HK-2 (cell line): ENCODE data around the gene LPAR1.

Source experiments
- DNase-seq: peaks from one replicate; pipeline ENCODE4 v3.0.0-alpha.2; 2018; ENCODE audit not compliant: unreplicated experiment

Gene LPAR1

DNA sequence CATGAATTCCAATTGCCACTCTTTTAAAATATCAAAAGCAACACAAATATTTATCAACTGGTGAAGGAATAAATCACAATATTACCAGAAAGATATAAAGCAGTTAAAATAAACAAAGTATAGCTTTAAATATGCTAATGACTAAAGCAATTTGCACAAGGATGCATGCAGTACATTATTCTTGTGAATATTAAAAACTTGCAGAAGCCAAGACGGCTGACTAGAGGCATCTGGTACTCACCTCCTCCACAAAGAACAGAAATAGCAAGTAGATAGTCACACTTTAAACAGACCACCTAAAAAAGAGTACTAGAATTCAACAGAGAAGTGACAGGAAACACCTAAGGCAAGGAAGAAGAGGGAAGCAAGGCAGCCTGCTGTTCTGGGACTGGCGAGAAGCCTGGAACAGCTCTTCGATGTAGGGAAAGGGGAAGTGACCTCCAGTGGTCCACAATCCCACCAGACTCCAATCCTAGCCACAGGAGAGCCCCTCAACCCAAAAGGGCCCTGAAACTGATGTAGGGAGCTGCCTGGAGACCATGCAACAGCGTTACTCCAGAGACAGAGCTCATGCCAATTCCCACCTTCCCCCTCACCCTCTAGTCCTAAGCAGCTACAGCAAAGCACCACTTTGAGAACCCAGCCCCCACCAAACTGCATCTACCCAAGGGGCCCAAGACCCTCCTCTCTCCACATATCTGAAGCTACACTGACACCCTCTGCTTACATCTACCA lies 86.3 kb downstream of the LPAR1 start:
- no peak for DNase-seq

DNA sequence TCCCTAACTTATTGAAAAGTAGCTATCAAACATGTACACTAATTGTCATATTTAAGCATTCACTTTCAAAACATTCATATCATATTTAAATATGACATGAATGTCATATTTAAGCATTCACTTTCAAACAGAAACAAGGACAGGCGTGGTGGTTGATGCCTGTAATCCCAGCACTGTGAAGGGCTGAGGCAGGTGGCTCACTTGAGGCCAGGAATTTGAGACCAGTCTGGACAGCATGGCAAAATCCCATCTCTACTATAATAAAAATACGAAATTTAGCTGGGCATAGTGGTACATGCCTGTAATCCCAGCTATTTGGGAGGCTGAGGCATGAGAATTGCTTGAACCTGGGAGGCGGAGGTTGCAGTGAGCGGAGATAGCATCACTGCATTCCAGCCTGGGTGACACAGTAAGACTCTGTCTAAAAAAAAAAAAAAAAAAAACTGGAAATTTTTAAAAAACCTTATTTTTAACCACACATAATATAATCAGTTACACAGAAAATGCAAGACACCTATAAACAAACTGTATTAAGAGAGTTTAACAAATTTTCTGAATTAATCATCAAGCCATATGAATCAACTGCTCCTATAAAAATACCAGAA lies 88.1 kb downstream of the LPAR1 start:
- DNase-seq = no peak

DNA sequence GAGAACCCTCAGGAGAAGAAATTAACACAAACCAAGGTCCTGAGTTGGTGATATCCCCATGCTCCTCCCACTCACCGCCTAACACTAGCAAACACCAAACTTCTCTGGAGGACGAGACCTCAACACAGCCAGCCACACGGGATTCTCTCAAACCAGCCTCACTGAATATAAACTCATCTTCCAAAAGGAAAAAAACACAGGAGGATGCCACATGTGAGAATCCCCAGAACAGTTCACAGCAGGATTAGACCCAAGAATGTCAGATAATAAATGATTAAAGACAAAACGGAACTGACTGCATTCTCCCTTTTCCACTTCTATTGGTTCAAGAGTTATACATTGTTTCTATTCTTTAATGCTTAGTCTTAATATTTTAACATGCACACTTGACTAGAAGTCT lies 89.2 kb downstream of the LPAR1 start:
- DNase-seq = no peak

DNA sequence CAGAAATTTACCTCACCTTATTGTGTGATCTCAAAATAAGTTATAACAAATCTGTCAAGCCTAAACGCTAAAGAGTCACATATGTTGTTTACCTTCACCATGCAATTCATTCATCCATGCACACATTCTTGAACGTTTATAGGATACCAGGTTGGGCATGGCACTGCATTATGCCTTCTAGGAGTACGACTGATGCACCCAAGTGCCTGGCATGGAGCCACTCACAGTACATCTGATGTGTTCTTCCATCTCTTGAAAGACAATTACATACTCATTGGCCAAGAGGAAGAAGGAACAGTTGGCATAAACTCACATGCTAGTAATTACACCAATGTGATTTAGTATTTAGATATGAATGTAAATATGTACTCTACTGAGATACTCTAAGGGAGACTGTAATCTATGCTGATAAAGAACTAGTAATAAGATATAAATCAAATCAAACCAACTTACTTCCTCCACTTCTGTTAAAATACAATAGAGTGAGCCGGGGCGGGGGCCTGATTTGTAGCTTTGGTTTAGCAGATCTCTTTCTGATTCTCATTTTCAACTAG lies 90.7 kb downstream of the LPAR1 start:
- no peak for DNase-seq

DNA sequence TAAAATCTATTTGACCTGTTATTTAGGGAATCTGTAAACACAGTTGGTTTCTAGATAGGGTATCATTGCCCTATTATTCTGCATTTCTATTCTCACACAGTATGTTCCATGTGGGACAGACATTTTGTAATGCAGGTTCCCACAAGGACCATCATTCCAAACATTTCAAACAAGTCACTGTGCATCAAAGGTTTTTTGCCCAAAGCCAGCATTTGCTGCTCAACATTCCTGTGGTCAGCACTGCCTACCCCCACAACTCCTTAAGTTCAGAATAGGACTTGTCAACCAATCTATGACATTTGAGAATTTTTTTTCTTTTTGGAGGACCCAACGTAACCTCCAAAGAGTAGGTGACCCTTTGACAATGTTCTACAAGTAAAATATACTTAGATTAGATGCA lies 95.7 kb downstream of the LPAR1 start:
- no peak for DNase-seq

DNA sequence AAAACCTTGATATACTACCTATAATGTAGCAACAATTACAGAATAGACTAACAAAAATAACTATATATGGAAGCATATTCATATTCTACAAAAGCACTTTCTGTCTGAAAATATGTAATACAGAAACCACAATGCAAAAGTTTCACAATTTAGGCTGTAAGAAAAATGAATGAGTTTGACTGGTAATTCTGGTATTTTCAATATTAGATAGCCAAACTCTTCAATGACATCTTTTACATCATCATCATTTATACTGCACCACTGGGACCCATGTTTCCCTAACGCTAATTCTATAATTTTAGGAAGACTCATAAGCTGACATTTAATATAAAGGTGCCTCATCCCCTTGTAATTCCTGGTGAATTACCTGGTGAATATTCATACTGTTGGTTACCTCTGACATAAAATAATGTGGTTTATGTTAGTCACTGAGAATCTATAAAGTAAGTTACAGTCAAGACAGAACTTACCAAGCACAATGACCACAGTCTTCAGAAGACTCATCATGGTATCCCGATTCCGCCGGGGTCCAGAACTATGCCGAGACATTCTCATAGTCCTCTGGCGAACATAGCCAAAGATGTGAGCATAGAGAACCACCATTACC lies 97.2 kb downstream of the LPAR1 start:
- no peak for DNase-seq

DNA sequence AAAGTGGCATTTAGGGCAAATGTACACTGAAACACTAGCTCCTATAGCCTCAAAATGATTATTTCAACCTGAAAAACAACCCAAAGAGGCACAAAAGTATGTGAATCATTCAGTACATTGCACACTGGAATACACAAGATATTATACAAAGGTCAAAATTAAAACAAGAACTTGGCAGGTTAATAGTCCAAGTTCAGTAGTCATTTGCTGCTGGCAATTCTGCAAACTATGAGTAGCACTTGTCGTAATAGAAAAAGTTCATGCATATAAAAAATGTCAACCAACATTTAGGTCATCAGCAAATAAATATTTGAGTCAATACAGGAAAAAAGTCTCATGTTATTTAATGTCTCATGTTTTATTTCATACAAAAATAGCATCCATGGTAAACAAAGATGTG lies 98.7 kb downstream of the LPAR1 start:
- no peak for DNase-seq

DNA sequence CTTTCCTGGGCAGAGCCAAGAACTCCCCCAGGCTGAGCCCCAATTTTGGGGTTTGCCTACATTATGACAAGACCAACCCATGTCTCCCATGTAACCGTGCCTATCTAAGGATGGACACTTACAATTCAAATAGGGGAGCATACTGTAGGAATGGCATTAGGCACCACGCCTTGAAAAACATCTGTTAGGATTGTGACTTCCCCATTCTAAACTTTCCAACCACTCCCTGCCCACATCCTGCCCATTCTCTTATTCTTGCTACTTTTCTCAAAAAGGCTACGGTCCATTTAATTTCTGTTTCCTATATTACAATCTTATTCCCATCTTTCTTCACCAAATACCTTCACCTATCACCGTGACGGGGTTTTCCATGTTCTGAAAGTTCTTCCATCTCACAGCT lies 99.2 kb downstream of the LPAR1 start:
- DNase-seq = no peak

DNA sequence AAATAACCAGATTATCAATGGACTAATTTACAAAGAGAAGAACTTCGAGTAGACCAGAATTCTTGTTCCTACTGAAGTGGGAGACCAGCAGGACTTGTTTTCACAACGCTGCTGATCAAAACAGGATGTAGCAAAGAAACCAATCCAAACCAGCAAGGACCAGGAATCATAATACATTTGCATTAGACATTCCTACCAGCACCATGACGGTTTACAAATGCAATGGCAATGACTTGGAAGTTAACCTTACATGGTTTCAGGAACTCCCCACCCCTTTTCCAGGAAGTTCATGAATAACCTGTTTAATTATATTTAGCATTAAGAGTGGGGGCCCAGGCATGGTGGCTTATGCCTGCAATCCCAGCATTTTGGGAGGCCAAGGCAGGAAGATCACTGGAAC lies 100.0 kb downstream of the LPAR1 start:
- DNase-seq = no peak

DNA sequence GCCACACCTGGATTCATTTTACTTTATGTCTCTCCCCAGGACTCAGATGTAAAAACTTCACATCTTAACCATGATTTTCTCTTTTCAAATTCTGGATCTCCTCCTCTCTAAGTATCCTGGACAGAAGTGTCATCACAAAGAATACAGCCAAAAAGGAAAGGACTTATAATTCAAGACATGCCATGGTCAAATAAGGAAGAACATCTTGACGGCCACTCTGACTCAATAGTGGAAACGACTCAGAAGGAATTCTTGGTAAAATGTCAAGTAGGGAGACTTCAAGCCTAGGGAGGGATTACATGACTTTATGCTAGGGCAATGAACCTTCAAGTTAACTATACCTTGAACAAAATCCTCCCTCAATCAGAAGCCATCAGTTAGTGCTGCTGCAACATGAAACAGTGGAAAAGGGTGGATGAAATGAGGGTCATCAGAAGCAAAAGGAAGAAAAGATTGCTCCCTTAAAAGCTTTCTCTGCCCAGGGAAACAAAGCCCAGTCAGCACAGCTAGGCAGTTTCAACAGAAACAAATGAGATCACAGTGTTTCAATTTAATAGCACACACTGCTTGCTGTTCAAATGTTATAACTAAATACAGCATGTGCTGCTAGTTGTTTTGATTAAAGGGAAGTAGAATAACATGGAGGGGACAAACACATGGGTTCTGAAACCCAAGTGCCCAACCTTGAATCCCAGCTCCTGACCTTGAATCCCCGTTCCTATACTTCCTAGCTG lies 101.4 kb downstream of the LPAR1 start:
- no peak for DNase-seq

DNA sequence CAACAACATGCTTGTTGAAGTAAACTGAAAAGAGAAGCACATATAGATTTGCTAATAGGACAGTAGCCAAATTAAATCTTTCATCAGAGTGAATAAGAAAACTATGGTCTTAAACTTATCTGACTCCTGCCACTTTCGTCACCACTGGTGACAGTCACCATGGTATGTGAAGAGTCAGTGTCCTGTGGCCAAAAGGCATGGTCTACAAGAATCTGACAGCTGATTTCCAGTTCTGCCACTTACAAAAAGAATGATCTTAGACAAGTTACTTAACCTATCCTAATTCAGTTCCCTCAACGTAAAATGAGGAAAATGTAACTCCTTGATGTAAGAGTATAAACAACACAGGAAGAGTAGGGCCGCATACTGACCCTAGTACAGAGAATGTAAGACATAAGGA lies 102.0 kb downstream of the LPAR1 start:
- no peak for DNase-seq

DNA sequence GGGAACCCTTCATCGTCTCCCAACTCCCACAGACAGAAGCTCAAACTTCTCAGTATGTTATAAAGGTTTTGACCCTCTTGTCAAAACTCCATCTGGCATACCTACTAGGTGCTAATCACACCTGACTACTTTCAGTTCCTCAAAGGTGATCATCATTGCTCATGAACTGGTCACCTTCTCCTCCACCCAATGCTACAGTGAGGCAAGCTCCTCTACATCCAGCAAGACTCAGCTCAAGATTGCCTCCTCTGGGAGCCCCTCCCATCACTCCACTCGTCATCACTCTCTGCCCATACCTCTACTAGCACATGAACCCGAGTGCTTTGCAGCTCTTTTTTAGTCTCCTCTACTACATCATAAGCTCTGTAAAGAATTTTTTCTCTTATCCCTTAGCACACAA lies 102.4 kb downstream of the LPAR1 start:
- DNase-seq = no peak

DNA sequence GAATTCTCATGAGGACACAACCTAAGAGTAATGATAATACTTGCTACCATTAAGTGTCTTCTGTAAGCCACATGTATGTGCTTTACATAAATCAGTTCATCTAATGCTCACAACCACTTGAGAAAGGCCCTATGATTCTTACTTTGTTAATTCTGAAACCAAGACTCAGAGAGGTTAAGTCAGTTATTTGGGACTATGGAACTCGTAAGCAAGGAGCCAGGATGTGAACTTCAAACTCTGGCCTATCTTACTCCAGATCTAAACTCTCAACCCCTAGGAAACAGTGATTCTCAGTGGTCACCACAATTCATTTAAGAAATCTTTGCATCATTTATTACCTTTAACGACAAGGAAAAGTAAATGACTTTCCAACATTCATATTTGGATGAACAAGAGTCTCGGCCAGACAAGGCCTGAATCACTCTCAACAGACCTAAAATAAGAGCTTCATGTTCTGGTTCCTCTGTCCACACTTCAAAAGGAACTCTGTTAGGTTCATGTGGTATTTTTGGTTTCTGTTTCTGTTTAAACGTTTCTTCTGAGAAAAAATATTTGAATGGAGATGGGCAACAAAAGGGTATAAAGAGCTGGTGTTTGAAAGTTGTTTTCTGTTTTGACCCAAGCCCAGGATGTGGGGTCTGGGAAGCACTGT lies 104.8 kb downstream of the LPAR1 start:
- no peak for DNase-seq

DNA sequence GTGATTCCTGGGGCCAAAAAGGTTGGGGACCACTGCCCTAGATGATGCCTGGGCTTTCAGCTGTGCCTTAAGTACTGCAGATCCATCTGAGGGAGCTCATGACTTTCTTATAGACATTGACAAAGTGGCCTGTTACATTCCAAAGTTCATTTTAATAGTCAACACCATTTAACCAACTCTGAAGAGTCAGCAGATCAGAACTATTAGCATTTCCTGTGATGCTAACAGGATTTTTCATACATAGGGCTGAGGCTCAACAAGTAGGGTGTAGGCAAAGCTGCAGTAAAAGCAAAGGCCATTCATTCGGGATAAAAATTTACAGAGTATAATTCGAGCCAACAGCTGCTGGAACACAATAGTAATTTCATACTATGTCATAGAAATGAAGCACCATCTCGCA lies 105.4 kb downstream of the LPAR1 start:
- no peak for DNase-seq

DNA sequence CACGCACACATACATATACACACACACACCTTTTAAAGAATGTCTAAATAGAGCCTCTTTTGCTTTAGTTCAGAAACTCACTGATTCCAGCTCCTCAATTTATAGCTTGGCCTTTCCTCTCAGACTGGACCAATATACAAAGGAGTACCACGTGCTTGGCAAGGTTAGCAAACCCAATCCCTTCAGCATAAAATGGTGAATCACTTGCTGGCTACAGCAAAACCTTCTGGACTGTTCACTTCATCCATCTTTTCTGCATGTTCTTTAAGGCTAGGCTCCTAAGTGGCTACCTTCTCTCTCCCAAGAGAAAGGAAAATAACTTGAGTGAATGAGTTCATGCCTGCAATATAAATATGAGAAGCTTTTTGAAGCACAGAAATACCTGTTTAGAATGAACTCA lies 109.7 kb downstream of the LPAR1 start:
- no peak for DNase-seq

DNA sequence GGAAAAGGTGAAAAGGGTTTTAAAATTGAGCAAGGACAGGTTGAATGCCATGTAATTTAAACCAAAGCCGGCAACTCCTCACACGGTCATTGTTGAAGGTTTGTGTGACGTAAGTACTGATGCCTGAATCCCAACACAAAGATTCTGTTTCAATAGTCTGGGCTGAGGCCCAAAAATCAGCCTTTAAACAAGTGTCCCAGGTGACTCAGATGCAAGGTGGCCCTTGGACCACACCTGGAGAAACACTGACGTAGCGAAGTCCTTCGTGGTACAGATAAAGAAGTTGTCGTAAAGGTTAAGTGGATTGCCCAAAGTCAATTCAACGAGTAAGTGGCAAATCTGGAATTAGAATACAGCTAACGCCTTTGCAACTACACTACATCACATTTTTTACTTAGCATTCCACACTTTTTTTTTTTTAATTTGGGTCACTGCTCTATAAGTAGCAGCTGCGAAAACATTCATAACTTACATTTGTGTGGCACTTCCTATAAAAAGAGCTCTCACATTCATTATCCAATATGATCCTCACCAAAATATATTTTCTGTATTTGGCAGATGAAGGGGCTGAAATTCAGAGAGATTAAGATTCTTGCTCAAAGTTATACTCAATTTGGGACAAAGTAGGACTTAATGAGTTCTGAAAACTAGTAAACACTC lies 111.3 kb downstream of the LPAR1 start:
- no peak for DNase-seq

DNA sequence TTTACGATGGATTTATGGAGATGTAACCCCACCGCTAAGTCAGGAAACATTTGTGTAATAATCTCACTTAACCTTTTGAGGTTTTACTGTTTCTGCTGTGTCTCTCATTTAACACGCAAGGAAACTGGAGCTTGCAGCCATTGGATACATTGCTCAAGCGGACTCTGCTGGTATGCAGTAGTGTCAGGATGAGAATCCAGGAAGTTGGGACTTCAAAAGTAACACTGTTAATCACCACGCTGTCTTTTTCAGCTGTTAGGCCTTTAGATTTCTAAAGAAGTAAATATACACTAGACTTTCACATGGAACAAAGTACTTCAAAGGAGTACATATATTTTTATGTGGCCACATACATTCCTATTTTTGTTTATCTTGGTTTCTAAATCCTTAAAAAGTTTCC lies 114.7 kb downstream of the LPAR1 start:
- DNase-seq = no peak

DNA sequence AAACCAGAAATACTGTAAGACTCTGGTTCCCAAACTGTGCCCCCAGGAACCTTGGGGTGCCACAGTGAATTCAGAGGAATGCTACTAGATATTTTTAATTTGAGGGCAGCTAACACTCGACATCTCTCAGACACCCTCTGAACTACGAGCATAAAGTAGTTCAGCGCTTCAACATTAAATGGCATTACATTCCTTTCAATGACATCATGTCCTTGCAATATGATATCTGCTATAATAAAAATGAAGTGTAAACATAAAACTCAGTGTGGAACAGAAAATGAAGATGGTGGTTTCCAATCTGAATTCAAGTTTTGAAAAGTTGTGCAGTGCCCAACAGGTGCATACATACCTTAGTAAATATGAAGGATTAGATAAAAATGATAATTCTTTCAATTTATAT lies 116.1 kb downstream of the LPAR1 start:
- no peak for DNase-seq

DNA sequence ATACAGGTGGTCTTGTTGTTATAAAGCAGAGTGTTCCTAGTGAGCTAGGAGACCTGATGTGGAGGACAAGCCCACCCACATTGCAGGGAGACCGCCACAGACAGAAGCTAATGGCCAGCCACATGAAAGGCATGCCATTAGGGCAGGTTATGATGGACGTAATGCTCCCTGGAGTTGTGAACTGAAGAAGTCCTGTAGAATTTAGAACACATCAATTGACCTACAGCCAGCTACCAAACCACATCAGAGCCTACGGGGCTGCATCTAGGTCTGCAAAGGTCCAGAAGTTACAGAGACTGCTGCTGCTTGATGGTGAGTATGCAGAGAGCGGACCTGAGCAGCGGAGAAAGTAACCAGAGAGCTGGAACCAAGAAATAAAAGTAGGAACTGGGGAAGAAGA lies 116.6 kb downstream of the LPAR1 start:
- no peak for DNase-seq

DNA sequence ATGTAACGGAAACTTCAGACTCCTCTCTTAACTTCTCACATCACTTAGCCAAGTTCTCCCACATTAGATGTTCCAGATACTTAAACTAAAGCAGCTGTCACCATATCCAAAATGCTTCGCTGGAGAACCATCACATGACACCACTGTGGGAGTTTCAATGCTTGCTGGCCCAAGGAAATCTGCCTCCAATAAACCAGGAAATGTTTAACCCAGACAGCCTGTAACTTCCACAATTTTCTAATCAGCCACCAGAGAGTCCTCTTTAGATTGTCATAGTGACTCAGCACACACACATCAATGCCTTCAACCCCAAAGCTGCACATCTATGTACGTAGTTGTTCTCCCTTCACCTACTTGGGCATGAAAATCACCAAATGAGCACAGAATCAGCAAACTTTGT lies 118.7 kb downstream of the LPAR1 start:
- DNase-seq = peak; percentile 45

DNA sequence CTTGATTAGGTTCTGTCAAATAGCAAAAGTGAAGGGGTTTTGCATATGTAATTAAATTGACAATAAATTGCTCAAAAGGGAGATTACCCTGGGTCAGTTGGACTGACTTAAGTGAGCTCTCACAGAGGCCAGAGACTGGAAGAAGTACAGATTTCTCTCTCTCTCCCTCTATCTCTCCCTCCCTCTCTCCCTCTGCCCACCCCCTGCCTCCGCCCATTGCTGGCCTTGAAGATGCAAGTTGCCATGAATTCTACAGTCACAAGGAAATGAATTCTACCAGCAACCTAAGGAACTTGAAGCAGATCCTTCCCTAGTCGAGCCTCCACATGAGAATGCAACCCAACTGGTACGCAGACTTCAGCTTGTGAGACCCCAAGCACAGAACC lies 119.2 kb downstream of the LPAR1 start:
- no peak for DNase-seq
